Neural cell (in vitro differentiated cells): ENCODE data around the gene RPRD1B.

ENCODE experiments used
- EP300 ChIP-seq: fragments of 450-650 bp; conservative IDR thresholded peaks from 2 replicates; pipeline ENCODE4 v1.6.1; 2014; ENCODE audit warnings: antibody characterized with exemption, mild to moderate bottlenecking, moderate library complexity; ENCODE audit not compliant: poor library complexity, severe bottlenecking
- EZH2 ChIP-seq: fragments of 200-600, 300-800 bp; shearing (Covaris generic), sonication (generic); IDR thresholded peaks from 2 replicates; pipeline ENCODE4 v1.6.1; 2014; ENCODE audit warnings: antibody characterized with exemption, low read length, borderline replicate concordance, mild to moderate bottlenecking; ENCODE audit not compliant: insufficient read depth, poor library complexity, severe bottlenecking
- POLR2AphosphoS5 ChIP-seq: IDR thresholded peaks from 2 replicates; pipeline ENCODE4 v1.6.1; 2012
- RAD21 ChIP-seq: fragments of 450-650 bp; conservative IDR thresholded peaks from 2 replicates; pipeline ENCODE4 v1.6.1; 2014; ENCODE audit warnings: antibody characterized with exemption, mild to moderate bottlenecking, moderate library complexity
- SMC3 ChIP-seq: fragments of 450-650 bp; conservative IDR thresholded peaks from 2 replicates; pipeline ENCODE4 v1.6.1; 2014; ENCODE audit warnings: antibody characterized with exemption, mild to moderate bottlenecking, moderate library complexity; ENCODE audit not compliant: poor library complexity
- TAF1 ChIP-seq: IDR thresholded peaks from 2 replicates; pipeline ENCODE4 v1.6.1; 2012; ENCODE audit warnings: low read depth
- TF ChIP-seq, protein P1 (sequence below): fragments of 450-650 bp; IDR thresholded peaks from 2 replicates; pipeline ENCODE4 v1.5.1; 2014; ENCODE audit warnings: antibody characterized with exemption, mild to moderate bottlenecking, moderate library complexity; ENCODE audit not compliant: poor library complexity, severe bottlenecking
- TF ChIP-seq, protein P2 (sequence below): IDR thresholded peaks from 2 replicates; pipeline ENCODE4 v1.6.1; 2012; ENCODE audit warnings: borderline replicate concordance

DNA sequence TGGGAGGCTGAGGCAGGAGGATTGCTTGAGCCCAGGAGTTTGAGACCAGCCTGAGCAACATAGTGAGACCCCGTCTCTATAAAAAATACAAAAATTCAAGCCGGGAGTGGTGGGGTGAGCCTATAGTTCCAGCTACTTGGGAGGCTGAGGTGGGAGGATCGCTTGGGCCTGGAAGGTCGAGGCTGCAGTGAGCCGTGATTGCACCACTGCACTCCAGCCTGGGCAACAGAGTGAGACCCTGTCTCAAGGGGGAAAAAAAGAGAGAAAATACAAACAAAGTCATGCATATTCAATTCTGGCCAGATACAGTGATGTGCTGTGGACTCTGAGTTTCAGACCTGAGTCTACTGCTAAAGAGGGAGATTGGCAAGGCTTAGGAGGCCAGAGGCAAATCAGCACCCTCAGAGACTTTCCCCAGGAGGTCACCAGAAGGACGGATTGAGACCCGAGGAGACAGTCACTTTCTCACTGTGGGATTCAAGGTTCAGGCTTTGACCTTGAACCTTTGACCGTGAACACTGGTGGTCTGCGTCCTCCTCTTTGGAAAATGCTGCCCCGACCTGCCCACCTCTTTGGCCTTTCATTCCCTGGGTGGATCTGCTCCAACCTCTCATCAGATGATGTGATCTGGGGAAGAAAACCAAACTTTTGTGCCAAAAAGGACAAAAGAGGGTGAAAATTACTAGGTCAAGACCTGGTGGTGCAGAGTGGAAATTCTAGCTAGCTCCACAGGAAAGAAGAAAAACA lies 100.3 kb downstream of the RPRD1B start:
- TF ChIP-seq, protein P1, sequence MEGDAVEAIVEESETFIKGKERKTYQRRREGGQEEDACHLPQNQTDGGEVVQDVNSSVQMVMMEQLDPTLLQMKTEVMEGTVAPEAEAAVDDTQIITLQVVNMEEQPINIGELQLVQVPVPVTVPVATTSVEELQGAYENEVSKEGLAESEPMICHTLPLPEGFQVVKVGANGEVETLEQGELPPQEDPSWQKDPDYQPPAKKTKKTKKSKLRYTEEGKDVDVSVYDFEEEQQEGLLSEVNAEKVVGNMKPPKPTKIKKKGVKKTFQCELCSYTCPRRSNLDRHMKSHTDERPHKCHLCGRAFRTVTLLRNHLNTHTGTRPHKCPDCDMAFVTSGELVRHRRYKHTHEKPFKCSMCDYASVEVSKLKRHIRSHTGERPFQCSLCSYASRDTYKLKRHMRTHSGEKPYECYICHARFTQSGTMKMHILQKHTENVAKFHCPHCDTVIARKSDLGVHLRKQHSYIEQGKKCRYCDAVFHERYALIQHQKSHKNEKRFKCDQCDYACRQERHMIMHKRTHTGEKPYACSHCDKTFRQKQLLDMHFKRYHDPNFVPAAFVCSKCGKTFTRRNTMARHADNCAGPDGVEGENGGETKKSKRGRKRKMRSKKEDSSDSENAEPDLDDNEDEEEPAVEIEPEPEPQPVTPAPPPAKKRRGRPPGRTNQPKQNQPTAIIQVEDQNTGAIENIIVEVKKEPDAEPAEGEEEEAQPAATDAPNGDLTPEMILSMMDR, result no peak
- TF ChIP-seq EZH2 (no peak), RAD21 (no peak), EP300 (no peak), POLR2AphosphoS5 (no peak), TAF1 (no peak), SMC3 (no peak)
- TF ChIP-seq, protein P2, sequence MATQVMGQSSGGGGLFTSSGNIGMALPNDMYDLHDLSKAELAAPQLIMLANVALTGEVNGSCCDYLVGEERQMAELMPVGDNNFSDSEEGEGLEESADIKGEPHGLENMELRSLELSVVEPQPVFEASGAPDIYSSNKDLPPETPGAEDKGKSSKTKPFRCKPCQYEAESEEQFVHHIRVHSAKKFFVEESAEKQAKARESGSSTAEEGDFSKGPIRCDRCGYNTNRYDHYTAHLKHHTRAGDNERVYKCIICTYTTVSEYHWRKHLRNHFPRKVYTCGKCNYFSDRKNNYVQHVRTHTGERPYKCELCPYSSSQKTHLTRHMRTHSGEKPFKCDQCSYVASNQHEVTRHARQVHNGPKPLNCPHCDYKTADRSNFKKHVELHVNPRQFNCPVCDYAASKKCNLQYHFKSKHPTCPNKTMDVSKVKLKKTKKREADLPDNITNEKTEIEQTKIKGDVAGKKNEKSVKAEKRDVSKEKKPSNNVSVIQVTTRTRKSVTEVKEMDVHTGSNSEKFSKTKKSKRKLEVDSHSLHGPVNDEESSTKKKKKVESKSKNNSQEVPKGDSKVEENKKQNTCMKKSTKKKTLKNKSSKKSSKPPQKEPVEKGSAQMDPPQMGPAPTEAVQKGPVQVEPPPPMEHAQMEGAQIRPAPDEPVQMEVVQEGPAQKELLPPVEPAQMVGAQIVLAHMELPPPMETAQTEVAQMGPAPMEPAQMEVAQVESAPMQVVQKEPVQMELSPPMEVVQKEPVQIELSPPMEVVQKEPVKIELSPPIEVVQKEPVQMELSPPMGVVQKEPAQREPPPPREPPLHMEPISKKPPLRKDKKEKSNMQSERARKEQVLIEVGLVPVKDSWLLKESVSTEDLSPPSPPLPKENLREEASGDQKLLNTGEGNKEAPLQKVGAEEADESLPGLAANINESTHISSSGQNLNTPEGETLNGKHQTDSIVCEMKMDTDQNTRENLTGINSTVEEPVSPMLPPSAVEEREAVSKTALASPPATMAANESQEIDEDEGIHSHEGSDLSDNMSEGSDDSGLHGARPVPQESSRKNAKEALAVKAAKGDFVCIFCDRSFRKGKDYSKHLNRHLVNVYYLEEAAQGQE, result no peak
